SK-MEL-5 (cell line): ENCODE data around the gene JARID2. TPM values are rescaled to one million over a fixed set of nuclear protein-coding genes. Genes with fewer than 3 reads are reported as not detected.

ENCODE experiments used
- DNase-seq: peaks from one replicate; pipeline ENCODE4 v3.0.0-alpha.2; 2016; ENCODE audit warnings: low read depth, low spot score
- in situ Hi-C: cut with HindIII; loops from 2 replicates; pipeline ENCODE4 v1.10.0; 2016; ENCODE audit warnings: low sequenced_read_pairs, high pct_unique_total_duplicates, low pct_unique_long_range_greater_than_20kb
- total RNA-seq: library from RNA; depleted of rRNA; stranded (reverse); fragments of >200 nt; shearing (Covaris generic); gene quantifications from 2 replicates; pipeline ENCODE4 v1.2.3, GENCODE V29; 2014

JARID2 gene
- total RNA-seq, 1 experiment from 2014 or later, result 35.5 TPM

- DNase-seq, result no peak
- in situ Hi-C loops, result no loop called here
Observed at GRCh38 chr6:15441981-15442380, 196.1 kb downstream of the JARID2 start.

- peak; percentile 65 for DNase-seq
- in situ Hi-C loops, result no loop called here
Observed at GRCh38 chr6:15442467-15442866, 196.6 kb downstream of the JARID2 start.

- in situ Hi-C loops, result no loop called here
- DNase-seq, result no peak
Observed at GRCh38 chr6:15443119-15443830, 197.4 kb downstream of the JARID2 start.

GRCh38 chr6:15444081-15444731 is 198.3 kb downstream of the JARID2 start:
- DNase-seq, result peak; percentile 66
- in situ Hi-C loops, result no loop called here

GRCh38 chr6:15444881-15445280 is 199.0 kb downstream of the JARID2 start:
- in situ Hi-C loops, result no loop called here
- DNase-seq, result peak; percentile 96

DNA sequence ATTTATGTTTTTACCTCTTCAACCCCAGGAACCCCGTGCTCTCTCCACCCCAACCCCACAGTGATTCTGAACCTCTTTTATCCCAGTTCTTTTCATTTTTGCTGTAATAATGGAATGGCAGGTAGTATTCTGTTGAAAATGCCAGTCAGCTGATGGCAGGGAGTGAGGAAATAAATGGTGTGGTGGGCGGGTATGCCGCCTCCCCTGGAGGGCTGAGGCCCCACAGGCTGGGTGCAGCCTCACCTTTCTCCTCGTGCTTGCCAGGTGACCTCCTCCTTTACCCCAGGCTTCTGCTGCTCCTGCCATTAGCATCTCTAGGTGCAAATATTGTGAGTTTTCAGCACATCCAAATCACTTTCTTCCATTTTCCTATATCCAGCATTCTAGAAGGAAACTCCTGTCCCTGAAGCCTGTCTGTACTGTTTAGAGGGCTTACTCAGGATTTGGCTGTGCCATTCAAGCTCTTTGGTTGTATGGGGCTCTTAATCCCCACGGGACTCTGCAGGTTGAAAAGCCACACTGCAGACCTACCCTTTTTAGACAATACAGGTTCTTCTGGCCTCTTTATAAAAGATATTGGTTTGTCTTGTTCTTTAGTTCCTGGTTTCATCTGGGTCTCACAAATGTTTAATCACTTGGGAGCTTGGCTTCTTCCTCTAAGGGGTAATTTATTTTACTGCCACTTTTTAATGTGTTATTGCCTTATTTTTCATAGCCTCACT is 201.8 kb downstream of the JARID2 start:
- in situ Hi-C loops, result no loop called here
- DNase-seq, result no peak

GRCh38 chr6:15449011-15449410 is 203.1 kb downstream of the JARID2 start:
- DNase-seq, result peak; percentile 79
- in situ Hi-C loops, result no loop called here

DNA sequence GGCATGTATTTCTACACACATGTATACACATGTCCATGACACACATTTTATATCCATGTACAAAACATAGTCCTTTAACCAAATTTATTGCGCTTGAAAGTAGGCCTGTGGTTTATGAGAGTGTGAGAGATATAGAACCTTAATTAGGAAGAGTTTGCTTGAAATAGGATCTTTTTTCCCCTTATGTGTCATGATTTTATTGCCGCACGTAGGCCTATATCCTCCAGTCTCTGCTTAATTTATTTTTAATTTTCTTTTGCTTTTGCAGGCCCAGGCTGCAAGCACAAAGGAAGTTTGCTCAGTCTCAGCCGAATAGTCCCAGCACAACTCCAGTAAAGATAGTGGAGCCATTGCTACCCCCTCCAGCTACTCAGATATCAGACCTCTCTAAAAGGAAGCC is 205.9 kb downstream of the JARID2 start:
- DNase-seq, result no peak
- in situ Hi-C loops, result no loop called here

- in situ Hi-C loops, result no loop called here
Observed at GRCh38 chr6:15452182-15452941, 206.5 kb downstream of the JARID2 start.

DNA sequence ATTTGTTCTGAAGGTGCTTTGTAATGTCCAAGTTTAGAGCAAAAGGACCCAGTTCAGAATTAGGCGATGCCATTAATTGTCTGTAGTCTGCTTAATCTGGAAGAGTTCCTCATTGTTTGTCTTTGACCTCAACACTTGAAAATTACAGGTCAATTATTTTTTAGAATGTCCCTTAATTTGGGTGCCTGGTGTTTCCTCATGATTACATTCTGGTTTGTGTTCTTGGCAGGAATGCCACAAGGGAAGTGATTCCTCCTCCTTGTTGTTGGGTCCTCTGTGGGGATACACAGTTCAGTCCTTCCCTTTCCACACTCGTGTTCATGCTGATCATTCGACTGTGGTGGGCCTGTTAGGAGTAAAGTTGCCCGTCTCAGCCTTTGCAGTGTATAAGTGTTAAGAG is 207.3 kb downstream of the JARID2 start:
- in situ Hi-C loops, result no loop called here
- no peak for DNase-seq

More at GRCh38 chr6:15452182-15452941, 206.5 kb downstream of the JARID2 start:
- no peak for DNase-seq

GRCh38 chr6:15453622-15454021 is 207.8 kb downstream of the JARID2 start:
- DNase-seq, result no peak
- in situ Hi-C loops, result no loop called here

DNA sequence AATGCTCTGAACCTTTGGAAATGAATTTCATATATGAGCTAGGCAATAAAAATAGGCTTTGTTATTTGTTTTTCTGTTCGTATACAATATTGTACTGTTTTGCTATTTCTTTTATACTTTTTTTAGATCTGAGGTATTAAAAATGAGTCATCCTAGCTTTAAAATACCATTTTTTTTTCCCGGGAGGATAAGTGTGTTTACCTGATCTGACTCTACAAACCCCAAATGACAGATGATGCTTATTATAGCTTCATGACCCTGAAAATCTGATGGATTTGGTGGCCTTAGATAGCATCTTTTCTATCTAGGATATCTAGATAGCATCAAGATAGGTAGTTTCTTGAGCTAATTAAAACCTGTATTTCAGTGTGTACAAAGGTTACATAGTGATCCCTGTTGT is 210.6 kb downstream of the JARID2 start:
- DNase-seq, result no peak
- in situ Hi-C loops, result no loop called here

DNA sequence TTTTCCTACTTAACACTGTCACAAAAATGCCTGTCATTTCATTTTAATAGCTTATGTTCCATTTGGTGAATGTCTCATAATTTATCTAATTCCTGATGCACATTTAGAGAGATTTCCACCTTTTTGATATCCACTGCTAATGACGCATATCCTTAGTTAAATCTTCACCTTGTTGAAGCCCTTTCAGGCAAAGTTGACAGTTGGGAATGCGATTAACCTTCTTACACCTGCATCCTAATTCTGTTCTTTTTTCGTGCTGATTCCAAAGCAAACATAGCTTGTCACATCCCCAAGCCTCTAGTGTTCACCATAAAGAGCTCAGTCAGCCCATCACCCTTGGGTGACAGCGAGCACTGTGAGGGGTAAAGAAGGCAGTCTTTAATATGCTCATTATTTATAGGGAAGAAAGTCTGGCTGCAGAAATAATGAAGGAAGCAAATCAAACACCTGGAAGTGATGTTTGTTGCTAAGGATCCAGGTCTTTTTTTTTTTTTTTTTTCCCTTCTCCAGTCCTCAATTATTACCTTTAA is 211.3 kb downstream of the JARID2 start:
- DNase-seq, result no peak
- in situ Hi-C loops, result no loop called here

- in situ Hi-C loops, result no loop called here
- peak; percentile 44 for DNase-seq
Observed at GRCh38 chr6:15458021-15458459, 212.2 kb downstream of the JARID2 start.

GRCh38 chr6:15460110-15460727 is 214.3 kb downstream of the JARID2 start:
- in situ Hi-C loops, result no loop called here
- no peak for DNase-seq

DNA sequence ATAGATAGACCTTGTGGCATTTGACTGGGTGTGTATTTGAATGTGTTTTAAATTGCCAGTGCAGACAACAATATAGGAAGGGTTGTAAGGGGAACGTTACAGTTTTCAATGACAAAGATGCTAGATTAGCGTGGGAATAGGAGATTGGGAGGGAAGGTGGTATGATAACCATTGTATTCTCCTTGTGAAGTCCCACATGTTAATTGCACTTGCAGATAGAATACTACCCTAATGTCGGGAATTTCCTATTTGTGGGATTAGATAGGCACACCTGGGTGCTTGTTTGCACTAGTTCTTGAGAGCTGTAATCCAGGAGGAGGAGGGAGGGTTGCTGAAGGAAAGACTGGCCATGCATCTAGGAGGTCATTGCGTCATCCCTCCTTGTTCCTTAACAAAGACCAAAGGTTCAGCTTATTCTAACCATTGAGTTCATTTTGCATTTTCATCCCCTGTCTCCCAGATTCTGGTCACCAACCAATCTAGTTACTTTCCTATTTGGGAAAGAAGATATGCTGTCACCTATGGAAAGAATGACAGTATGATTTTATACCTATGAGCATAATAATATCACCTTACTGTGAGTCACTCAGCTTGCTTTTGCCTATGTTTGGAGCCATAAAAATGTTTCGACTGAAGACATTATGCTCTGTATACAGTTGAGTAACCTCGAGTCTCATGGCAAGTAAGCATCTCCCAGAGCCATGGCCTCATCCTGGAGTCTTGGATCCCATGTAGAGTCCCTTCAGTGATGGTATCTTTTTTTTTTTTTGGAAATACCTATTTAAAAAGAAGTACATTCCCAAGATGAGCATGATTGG is 215.5 kb downstream of the JARID2 start:
- in situ Hi-C loops, result no loop called here
- no peak for DNase-seq

DNA sequence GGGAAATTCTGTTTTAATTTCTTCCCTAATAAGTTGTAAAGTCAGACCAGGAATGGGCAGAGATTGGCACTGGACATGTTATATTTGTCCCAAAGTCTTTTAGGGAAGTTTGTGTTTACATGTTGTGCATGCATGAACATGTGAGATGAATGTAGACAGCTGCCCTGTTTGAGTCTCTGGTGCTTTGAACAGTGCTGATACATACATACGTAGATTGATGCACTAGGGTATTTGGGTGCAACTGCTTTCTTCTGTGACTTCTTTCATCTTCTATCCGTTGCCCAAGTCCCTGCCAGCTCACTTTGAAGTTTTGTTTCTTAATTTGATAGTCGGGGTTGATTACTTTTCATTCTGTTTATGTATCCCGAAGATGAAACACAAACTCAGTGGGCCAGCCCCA is 216.4 kb downstream of the JARID2 start:
- in situ Hi-C loops, result no loop called here
- DNase-seq, result no peak
